A673 (cell line): ENCODE results near the gene PLA2G2A.

Source experiments
- EZH2 ChIP-seq: fragments of 200-600 bp; sonication (generic); IDR thresholded peaks from 2 replicates; pipeline ENCODE4 v1.6.1; 2017; ENCODE audit warnings: borderline replicate concordance, low read depth, mild to moderate bottlenecking, mixed read lengths, antibody characterized with exemption, low read length; ENCODE audit not compliant: poor library complexity, severe bottlenecking
- TF ChIP-seq, protein P1 (sequence below): fragments of 300-800, 200-600 bp; sonication (generic); conservative IDR thresholded peaks from 2 replicates; pipeline ENCODE4 v1.5.1; 2017; ENCODE audit warnings: low read depth, mild to moderate bottlenecking, antibody characterized with exemption, low read length, moderate library complexity, mixed read lengths

DNA sequence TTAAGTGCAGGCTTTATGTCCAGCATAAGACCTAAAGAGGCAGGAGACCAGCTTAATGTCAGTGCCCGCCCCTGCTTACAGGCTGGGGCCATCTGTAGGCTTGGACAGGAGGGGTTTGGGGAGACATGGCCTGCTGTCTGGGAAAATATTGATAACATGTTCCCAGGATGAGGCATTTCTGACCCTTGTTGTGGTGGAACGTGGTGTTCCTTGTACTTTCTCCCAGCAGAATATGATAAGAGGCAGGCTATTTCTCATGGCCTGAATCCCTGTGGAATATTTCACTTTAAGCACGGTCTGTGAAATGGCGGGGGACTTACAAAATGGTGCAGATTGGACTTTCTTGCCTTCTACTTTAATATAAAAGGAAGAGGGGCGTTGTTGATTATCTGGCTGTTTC, 48.7 kb upstream of the PLA2G2A start:
- TF ChIP-seq, protein P1, sequence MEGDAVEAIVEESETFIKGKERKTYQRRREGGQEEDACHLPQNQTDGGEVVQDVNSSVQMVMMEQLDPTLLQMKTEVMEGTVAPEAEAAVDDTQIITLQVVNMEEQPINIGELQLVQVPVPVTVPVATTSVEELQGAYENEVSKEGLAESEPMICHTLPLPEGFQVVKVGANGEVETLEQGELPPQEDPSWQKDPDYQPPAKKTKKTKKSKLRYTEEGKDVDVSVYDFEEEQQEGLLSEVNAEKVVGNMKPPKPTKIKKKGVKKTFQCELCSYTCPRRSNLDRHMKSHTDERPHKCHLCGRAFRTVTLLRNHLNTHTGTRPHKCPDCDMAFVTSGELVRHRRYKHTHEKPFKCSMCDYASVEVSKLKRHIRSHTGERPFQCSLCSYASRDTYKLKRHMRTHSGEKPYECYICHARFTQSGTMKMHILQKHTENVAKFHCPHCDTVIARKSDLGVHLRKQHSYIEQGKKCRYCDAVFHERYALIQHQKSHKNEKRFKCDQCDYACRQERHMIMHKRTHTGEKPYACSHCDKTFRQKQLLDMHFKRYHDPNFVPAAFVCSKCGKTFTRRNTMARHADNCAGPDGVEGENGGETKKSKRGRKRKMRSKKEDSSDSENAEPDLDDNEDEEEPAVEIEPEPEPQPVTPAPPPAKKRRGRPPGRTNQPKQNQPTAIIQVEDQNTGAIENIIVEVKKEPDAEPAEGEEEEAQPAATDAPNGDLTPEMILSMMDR: no peak
- no peak for TF ChIP-seq EZH2
